Caco-2 (cell line): ENCODE results near the gene MIF4GD. TPM values are rescaled to one million over a fixed set of nuclear protein-coding genes. Genes with fewer than 3 reads are reported as not detected.

ENCODE experiments used
- BruUV-seq: library from RNA; stranded (reverse); fragments of 400-500 nt; replicated peaks from 2 replicates; lab custom pipeline; 2021; lab: Mats Ljungman, UMichigan
- CTCF ChIA-PET: fragments of 300-600 bp; sonication (Branson Sonifier 250); formaldehyde crosslinking; loops from one replicate; lab custom pipeline; 2022; ENCODE audit warnings: antibody characterized with exemption; lab: Charles Lee
- POLR2A ChIA-PET: fragments of 300-600 bp; sonication (Branson Sonifier 250); formaldehyde crosslinking; loops from one replicate; lab custom pipeline; 2022; ENCODE audit warnings: antibody characterized with exemption; lab: Charles Lee
- DNase-seq, 2 experiments: peaks; one replicate each; pipeline versions ENCODE4 v3.0.0 to v3.0.0-alpha.2; 2020 to 2022
- H3K27me3 ChIP-seq: replicated peaks from 2 replicates; pipeline ENCODE4 v1.6.0; 2011; ENCODE audit warnings: low read length; ENCODE audit not compliant: control insufficient read depth, insufficient read depth
- H3K36me3 ChIP-seq: 2 replicates; pipeline ENCODE4 v1.5.1; 2011; ENCODE audit warnings: low read length; ENCODE audit not compliant: control insufficient read depth, insufficient read depth
- H3K4me1 ChIP-seq: fragments of 250-450 bp; sonication (Bioruptor Pico); 2 replicates; pipeline ENCODE4 v1.5.1; 2020; ENCODE audit warnings: mild to moderate bottlenecking
- H3K4me3 ChIP-seq: 2 replicates; pipeline ENCODE4 v1.5.1; 2011; ENCODE audit warnings: low read depth, mild to moderate bottlenecking, control low read depth, low read length
- H3K9me3 ChIP-seq: fragments of 250-450 bp; sonication (Bioruptor Pico); 2 replicates; pipeline ENCODE4 v1.5.1; 2020; ENCODE audit warnings: mild to moderate bottlenecking, moderate library complexity
- H3K27ac Mint-ChIP-seq: one replicate; pipeline ENCODE4 v1.8.0; 2022; ENCODE audit warnings: mixed read lengths; ENCODE audit not compliant: unreplicated experiment
- H3K27me3 Mint-ChIP-seq: one replicate; pipeline ENCODE4 v1.8.0; 2022; ENCODE audit warnings: mixed read lengths; ENCODE audit not compliant: insufficient read depth, unreplicated experiment
- H3K36me3 Mint-ChIP-seq: one replicate; pipeline ENCODE4 v1.8.0; 2022; ENCODE audit warnings: mild to moderate bottlenecking, mixed read lengths; ENCODE audit not compliant: insufficient read depth, unreplicated experiment
- H3K4me1 Mint-ChIP-seq: one replicate; pipeline ENCODE4 v1.8.0; 2022; ENCODE audit warnings: low read depth, mixed read lengths; ENCODE audit not compliant: unreplicated experiment
- H3K4me3 Mint-ChIP-seq: one replicate; pipeline ENCODE4 v1.8.0; 2022; ENCODE audit warnings: mild to moderate bottlenecking, moderate library complexity, mixed read lengths; ENCODE audit not compliant: unreplicated experiment
- H3K9me3 Mint-ChIP-seq: one replicate; pipeline ENCODE4 v1.8.0; 2022; ENCODE audit warnings: mixed read lengths; ENCODE audit not compliant: unreplicated experiment
- CTCF ChIP-seq, 2 experiments: fragments of 200-600 bp in 1 of 2; IDR thresholded peaks; 1 replicate in 1 of 2; 2 replicates in 1 of 2; pipeline versions ENCODE4 v1.5.1 to v1.8.0; 2011 to 2022; ENCODE audit warnings: antibody characterized with exemption in 1 of 2, control low read depth in 1 of 2, inconsistent platforms in 1 of 2, low read depth in 1 of 2, low read length in 1 of 2, mild to moderate bottlenecking in 1 of 2, moderate library complexity in 1 of 2; ENCODE audit not compliant: insufficient read depth in 1 of 2, severe bottlenecking in 1 of 2, unreplicated experiment in 1 of 2
- intact Hi-C: fragments of 100-400 bp; cut with micrococcal nuclease; formaldehyde crosslinking; loops from one replicate; pipeline ENCODE4 v1.10.0; 2022; ENCODE audit not compliant: unreplicated experiment
- total RNA-seq: library from RNA; stranded (reverse); gene quantifications from 2 replicates; pipeline ENCODE4 v1.2.3, GENCODE V29; 2022

MIF4GD gene
- total RNA-seq, 1 experiment from 2014 or later = 27.3 TPM

- DNase-seq = no peak
- ChIA-PET POLR2A (no interaction called here), CTCF (no interaction called here)
- no peaks in the 10 kb centered on the region for H3K27me3 Mint-ChIP-seq
- 0 out of 2 replicates have a peak, but pooled peaks cover 9% of the 10 kb centered on the region for H3K4me1 ChIP-seq
- no TSS peak for BruUV-seq
- peaks cover 10% of the 10 kb centered on the region for H3K36me3 ChIP-seq
- H3K9me3 Mint-ChIP-seq = no peaks in the 10 kb centered on the region
- no peaks in the 10 kb centered on the region for H3K27me3 ChIP-seq
- intact Hi-C loops = no loop called here
- no peak overlapping the region for H3K4me3 Mint-ChIP-seq
- H3K9me3 ChIP-seq = no peaks in the 10 kb centered on the region
- peaks cover 62% of the 10 kb centered on the region for H3K36me3 Mint-ChIP-seq
- H3K27ac Mint-ChIP-seq = no peak overlapping the region
- TF ChIP-seq CTCF (IDR thresholded peaks at IDR 0.05; ENCODE audit: insufficient read depth in 1 of 2, low read depth in 1 of 2, low read length in 1 of 2, severe bottlenecking in 1 of 2, unreplicated experiment in 1 of 2) = no peak
- no peak overlapping the region for H3K4me3 ChIP-seq
- H3K4me1 Mint-ChIP-seq = peaks cover 15% of the 10 kb centered on the region
These were observed 5.3 kb downstream of the MIF4GD start for GRCh38 chr17:75265614-75266315.

GRCh38 chr17:75263055-75263454, 8.0 kb downstream of the MIF4GD start:
- intact Hi-C loops = no loop called here
- TF ChIP-seq CTCF (IDR thresholded peaks at IDR 0.05; ENCODE audit: insufficient read depth in 1 of 2, low read depth in 1 of 2, low read length in 1 of 2, severe bottlenecking in 1 of 2, unreplicated experiment in 1 of 2) = no peak
- Mint-ChIP-seq H3K4me1 (peaks cover 16% of the 10 kb centered on the region), H3K27ac (peak overlapping the region; percentile 100), H3K4me3 (peak overlapping the region; percentile 97), H3K36me3 (peaks cover 48% of the 10 kb centered on the region), H3K27me3 (no peaks in the 10 kb centered on the region), H3K9me3 (no peaks in the 10 kb centered on the region)
- H3K4me1 ChIP-seq = 0 out of 2 replicates have a peak, but pooled peaks cover 5% of the 10 kb centered on the region
- no peak for DNase-seq
- no peaks in the 10 kb centered on the region for H3K27me3 ChIP-seq
- peaks cover 10% of the 10 kb centered on the region for H3K36me3 ChIP-seq
- H3K4me3 ChIP-seq = no peak overlapping the region
- ChIA-PET POLR2A (interaction anchor here (0.7 to 3.0 kb wide), 3 partner anchors 8 to 26 kb away, joined by 7 to 48 read pairs (median 20); partner anchors contain the start of genes MIF4GD and SLC25A19), CTCF (interaction anchor here (0.5 to 2.2 kb wide), 5 partner anchors 8 to 370 kb away, joined by 3 to 14 read pairs (median 3); partner anchors contain the start of genes MIF4GD and SLC25A19)
- H3K9me3 ChIP-seq = no peaks in the 10 kb centered on the region
- BruUV-seq = no TSS peak

GRCh38 chr17:75262112-75262606, 8.9 kb downstream of the MIF4GD start:
- POLR2A ChIA-PET = interaction anchor here (0.6 to 3.0 kb wide), 12 partner anchors 9 to 264 kb away, joined by 3 to 48 read pairs (median 4); partner anchors contain the start of genes GRB2, MIF4GD, SLC25A19 and SUMO2
- TSS peak; percentile 64 for BruUV-seq
- Mint-ChIP-seq H3K4me1 (peaks cover 25% of the 10 kb centered on the region), H3K27ac (peak overlapping the region; percentile 100), H3K4me3 (peak overlapping the region; percentile 97), H3K27me3 (no peaks in the 10 kb centered on the region), H3K36me3 (peaks cover 40% of the 10 kb centered on the region), H3K9me3 (no peaks in the 10 kb centered on the region)
- DNase-seq = no peak
- peaks cover 10% of the 10 kb centered on the region for H3K36me3 ChIP-seq
- intact Hi-C loops = no loop called here
- no peak for TF ChIP-seq CTCF (IDR thresholded peaks at IDR 0.05; ENCODE audit: insufficient read depth in 1 of 2, low read depth in 1 of 2, low read length in 1 of 2, severe bottlenecking in 1 of 2, unreplicated experiment in 1 of 2)
- no peaks in the 10 kb centered on the region for H3K27me3 ChIP-seq
- H3K4me3 ChIP-seq = peak overlapping the region; percentile 89
- CTCF ChIA-PET = interaction anchor here (0.6 to 3.3 kb wide), 8 partner anchors 8 to 371 kb away, joined by 3 to 42 read pairs (median 4); partner anchors contain the start of genes MIF4GD and SLC25A19
- H3K9me3 ChIP-seq = no peaks in the 10 kb centered on the region
- H3K4me1 ChIP-seq = 0 out of 2 replicates have a peak, but pooled peaks cover under 1% of the 10 kb centered on the region
